Sigmoid colon (tissue), 4 donors: Measurements from ENCODE around the gene PARP15.

ENCODE experiments used
- CTCF ChIP-seq, 4 experiments: fragments of 450-650 bp in 3 of 4; fragments of 200-600 bp in 1 of 4; IDR thresholded peaks; one replicate each; pipeline ENCODE4 v1.5.1; 2016 to 2019; ENCODE audit warnings: antibody characterized with exemption in 4 of 4, mild to moderate bottlenecking in 3 of 4, moderate library complexity in 2 of 4
- EP300 ChIP-seq, 4 donors: sonication (generic); formaldehyde crosslinking; IDR thresholded peaks; one replicate each; pipeline ENCODE4 v1.6.1; 2017; ENCODE audit warnings: antibody characterized with exemption in 4 of 4
- POLR2A ChIP-seq, 2 donors: fragments of 450-650 bp; IDR thresholded peaks; one replicate each; pipeline ENCODE4 v1.6.1; 2016; ENCODE audit warnings: antibody characterized with exemption in 2 of 2, mild to moderate bottlenecking in 2 of 2, moderate library complexity in 2 of 2
- POLR2AphosphoS5 ChIP-seq, 4 donors: sonication (generic); formaldehyde crosslinking; IDR thresholded peaks; one replicate each; pipeline ENCODE4 v1.6.1; 2017; ENCODE audit warnings: antibody characterized with exemption in 4 of 4

GRCh38 chr3:122557356-122557755 lies 20.1 kb upstream of the PARP15 start:
- TF ChIP-seq CTCF (IDR thresholded peaks at IDR 0.05) (no peak), POLR2AphosphoS5 (IDR thresholded peaks at IDR 0.05) (no peak), POLR2A (IDR thresholded peaks at IDR 0.05) (no peak), EP300 (IDR thresholded peaks at IDR 0.05) (no peak)
